Chondrocyte (in vitro differentiated cells): ENCODE results near the gene BEND3. TPM values are rescaled to one million over a fixed set of nuclear protein-coding genes. Genes with fewer than 3 reads are reported as not detected.
"Not testable (repeated sequence)": the region's sequence is repeated elsewhere in the genome, so short reads cannot be mapped to it uniquely, and the experiment has no call there.

ENCODE experiments used
- DNase-seq: peaks from one replicate; pipeline ENCODE4 v3.0.0; 2021; ENCODE audit warnings: mixed read lengths, low spot score
- H3K27ac Mint-ChIP-seq: one replicate; pipeline ENCODE4 v1.8.0; 2021; ENCODE audit warnings: mild to moderate bottlenecking, moderate library complexity, mixed read lengths; ENCODE audit not compliant: unreplicated experiment
- H3K27me3 Mint-ChIP-seq: 2 replicates; pipeline ENCODE4 v1.8.0; 2021; ENCODE audit warnings: low read depth, mixed read lengths
- H3K36me3 Mint-ChIP-seq: 2 replicates; pipeline ENCODE4 v1.8.0; 2021; ENCODE audit warnings: low read depth, mixed read lengths
- H3K4me1 Mint-ChIP-seq: 2 replicates; pipeline ENCODE4 v1.8.0; 2021; ENCODE audit warnings: low read depth, mild to moderate bottlenecking, mixed read lengths
- H3K4me3 Mint-ChIP-seq: one replicate; pipeline ENCODE4 v1.8.0; 2021; ENCODE audit warnings: mild to moderate bottlenecking, moderate library complexity, mixed read lengths; ENCODE audit not compliant: unreplicated experiment
- H3K9me3 Mint-ChIP-seq: 2 replicates; pipeline ENCODE4 v1.8.0; 2021; ENCODE audit warnings: low read depth, mixed read lengths
- CTCF ChIP-seq: fragments of 200-600 bp; sonication (generic); IDR thresholded peaks from 2 replicates; pipeline ENCODE4 v1.5.0; 2021; ENCODE audit warnings: antibody characterized with exemption, mild to moderate bottlenecking, moderate library complexity
- total RNA-seq: library from RNA; stranded (reverse); gene quantifications from 3 replicates; pipeline ENCODE4 v1.2.1, GENCODE V29; 2021

BEND3 gene
- total RNA-seq, 1 donor from 2014 or later: 3.6 TPM

GRCh38 chr6:107154131-107154800, 39.0 kb upstream of the BEND3 start:
- H3K36me3 Mint-ChIP-seq: peaks cover 2% of the 10 kb centered on the region
- no peak for TF ChIP-seq CTCF
- H3K4me1 Mint-ChIP-seq: peaks cover 8% of the 10 kb centered on the region
- no peaks in the 10 kb centered on the region for H3K27me3 Mint-ChIP-seq
- no peaks in the 10 kb centered on the region for H3K9me3 Mint-ChIP-seq
- no peak overlapping the region for H3K4me3 Mint-ChIP-seq
- no peak overlapping the region for H3K27ac Mint-ChIP-seq
- DNase-seq: no peak

- no peak for DNase-seq
Measured at GRCh38 chr6:107152638-107153430, 37.5 kb upstream of the BEND3 start.

GRCh38 chr6:107144666-107145065, 29.4 kb upstream of the BEND3 start:
- H3K27ac Mint-ChIP-seq: no peak overlapping the region
- no peak for DNase-seq
- H3K4me1 Mint-ChIP-seq: no peaks in the 10 kb centered on the region
- H3K4me3 Mint-ChIP-seq: no peak overlapping the region
- no peaks in the 10 kb centered on the region for H3K27me3 Mint-ChIP-seq
- no peaks in the 10 kb centered on the region for H3K36me3 Mint-ChIP-seq
- no peak for TF ChIP-seq CTCF
- no peaks in the 10 kb centered on the region for H3K9me3 Mint-ChIP-seq

More at GRCh38 chr6:107152638-107153430, 37.5 kb upstream of the BEND3 start:
- no peaks in the 10 kb centered on the region for H3K9me3 Mint-ChIP-seq
- no peak overlapping the region for H3K27ac Mint-ChIP-seq
- no peak for TF ChIP-seq CTCF
- H3K4me1 Mint-ChIP-seq: peaks cover 8% of the 10 kb centered on the region
- peaks cover 2% of the 10 kb centered on the region for H3K36me3 Mint-ChIP-seq
- H3K4me3 Mint-ChIP-seq: no peak overlapping the region
- H3K27me3 Mint-ChIP-seq: no peaks in the 10 kb centered on the region

GRCh38 chr6:107144014-107144413, 28.7 kb upstream of the BEND3 start:
- H3K27ac Mint-ChIP-seq: no peak overlapping the region
- no peak for TF ChIP-seq CTCF

GRCh38 chr6:107140581-107140980, 25.3 kb upstream of the BEND3 start:
- Mint-ChIP-seq H3K4me1 (no peaks in the 10 kb centered on the region), H3K36me3 (no peaks in the 10 kb centered on the region), H3K9me3 (no peaks in the 10 kb centered on the region), H3K27ac (no peak overlapping the region), H3K4me3 (no peak overlapping the region), H3K27me3 (no peaks in the 10 kb centered on the region)
- no peak for DNase-seq
- TF ChIP-seq CTCF: no peak

More at GRCh38 chr6:107144014-107144413, 28.7 kb upstream of the BEND3 start:
- H3K36me3 Mint-ChIP-seq: no peaks in the 10 kb centered on the region
- no peaks in the 10 kb centered on the region for H3K27me3 Mint-ChIP-seq
- no peaks in the 10 kb centered on the region for H3K9me3 Mint-ChIP-seq
- no peak for DNase-seq
- H3K4me3 Mint-ChIP-seq: no peak overlapping the region
- H3K4me1 Mint-ChIP-seq: no peaks in the 10 kb centered on the region

GRCh38 chr6:107136324-107136723, 21.0 kb upstream of the BEND3 start:
- not testable (repeated sequence) for H3K9me3 Mint-ChIP-seq, H3K4me1 Mint-ChIP-seq, DNase-seq, H3K27me3 Mint-ChIP-seq, H3K27ac Mint-ChIP-seq, H3K4me3 Mint-ChIP-seq, H3K36me3 Mint-ChIP-seq

GRCh38 chr6:107135048-107135680, 19.8 kb upstream of the BEND3 start:
- H3K36me3 Mint-ChIP-seq, H3K9me3 Mint-ChIP-seq, DNase-seq, H3K4me1 Mint-ChIP-seq, H3K27ac Mint-ChIP-seq, H3K4me3 Mint-ChIP-seq, H3K27me3 Mint-ChIP-seq: not testable (repeated sequence)
